K562 (cell line): ENCODE results near the gene KIF26B. TPM values are rescaled to one million over a fixed set of nuclear protein-coding genes. Genes with fewer than 3 reads are reported as not detected.
A peak's percentile ranks its signal among the peaks of the same experiment; 100 is the strongest.
"Not testable (repeated sequence)": the region's sequence is repeated elsewhere in the genome, so short reads cannot be mapped to it uniquely, and the experiment has no call there.

Experiments used
- ATAC-seq: fragments of 200-7000 bp; cut with Tn5 transposase; 3 replicates; pipeline ENCODE4 v1.9.1; 2020; ENCODE audit warnings: moderate library complexity
- BruUV-seq: library from RNA; stranded (reverse); fragments of 400-500 nt; replicated peaks from 2 replicates; lab custom pipeline; 2021; lab: Mats Ljungman, UMichigan
- CTCF ChIA-PET: fragments of 300-600 bp; formaldehyde crosslinking; extraction: SDS; loops from one replicate; lab custom pipeline; 2021; ENCODE audit warnings: low intra/inter-chr PET ratio; lab: Yijun Ruan, JAX
- POLR2A ChIA-PET: fragments of 300-600, 350-650 bp; sonication (Branson Sonifier 250); formaldehyde crosslinking; extraction: SDS; loops from one replicate; lab custom pipeline; 2021; ENCODE audit warnings: antibody characterized with exemption, inconsistent platforms; lab: Yijun Ruan, JAX
- DNase-seq, 4 experiments: peaks; one replicate each; pipeline versions ENCODE4 v3.0.0 to v3.0.0-alpha.2; 2011 to 2018; ENCODE audit warnings: low spot score in 3 of 4, mixed read lengths in 3 of 4; ENCODE audit errors: extremely low read depth in 1 of 4
- FAIRE-seq: peaks from 2 replicates; lab custom pipeline; 2011; peaks lifted over from hg19 to GRCh38; lab: Jason Lieb, UNC
- H2AFZ ChIP-seq: 2 replicates; pipeline ENCODE4 v1.6.0; 2011; ENCODE audit warnings: low read depth, low read length, control low read depth, inconsistent platforms
- H3K27ac ChIP-seq: fragments of 200-600 bp; 3 replicates; pipeline ENCODE4 v1.8.0; 2011; ENCODE audit warnings: low read depth, mild to moderate bottlenecking, control low read depth, inconsistent platforms, low read length, moderate library complexity, mixed read lengths; ENCODE audit errors: extremely low read depth
- H3K27me3 ChIP-seq, 2 experiments: fragments of 300-600 bp in 1 of 2; 2 replicates in 1 of 2; 3 replicates in 1 of 2; pipeline versions ENCODE4 v1.6.0 to v1.8.0; 2011; ENCODE audit warnings: inconsistent platforms in 2 of 2, low read length in 2 of 2, mild to moderate bottlenecking in 1 of 2, mixed read lengths in 1 of 2, moderate library complexity in 1 of 2; ENCODE audit not compliant: control insufficient read depth in 2 of 2, insufficient read depth in 2 of 2
- H3K36me3 ChIP-seq: fragments of 300-600 bp; 3 replicates; pipeline ENCODE4 v1.8.0; 2011; ENCODE audit warnings: mild to moderate bottlenecking, low read length, inconsistent platforms; ENCODE audit not compliant: control insufficient read depth, insufficient read depth
- H3K4me1 ChIP-seq, 2 experiments: fragments of 200-600 bp in 1 of 2; replicated peaks in 1 of 2; 2 replicates in 1 of 2; 3 replicates in 1 of 2; pipeline versions ENCODE4 v1.5.1 to v1.8.0; 2011; ENCODE audit warnings: inconsistent platforms in 2 of 2, low read length in 2 of 2, mild to moderate bottlenecking in 1 of 2, mixed read lengths in 1 of 2, moderate library complexity in 1 of 2; ENCODE audit not compliant: control insufficient read depth in 2 of 2, insufficient read depth in 2 of 2
- H3K4me2 ChIP-seq: 2 replicates; pipeline ENCODE4 v1.6.1; 2011; ENCODE audit warnings: low read length, control low read depth, inconsistent platforms, mixed read lengths; ENCODE audit not compliant: insufficient read depth
- H3K4me3 ChIP-seq: fragments of 200-600 bp; sonication (generic), shearing (Covaris generic); 2 replicates; pipeline ENCODE4 v1.5.1; 2016; ENCODE audit warnings: control low read depth, inconsistent platforms
- H3K79me2 ChIP-seq: fragments of 200-600 bp; 3 replicates; pipeline ENCODE4 v1.8.0; 2011; ENCODE audit warnings: low read length, inconsistent platforms; ENCODE audit not compliant: control insufficient read depth, insufficient read depth
- H3K9ac ChIP-seq, 2 experiments: 2 replicates each; pipeline versions ENCODE4 v1.6.0 to v1.6.1; 2011; ENCODE audit warnings: low read depth in 2 of 2, low read length in 2 of 2, control low read depth in 1 of 2, inconsistent platforms in 1 of 2, mild to moderate bottlenecking in 1 of 2, mixed read lengths in 1 of 2; ENCODE audit not compliant: insufficient read depth in 1 of 2
- H3K9me1 ChIP-seq: one replicate; pipeline ENCODE4 v1.6.0; 2011; ENCODE audit warnings: inconsistent platforms, mild to moderate bottlenecking, low read length, moderate library complexity; ENCODE audit not compliant: control insufficient read depth, insufficient read depth
- H3K9me3 ChIP-seq: replicated peaks from 2 replicates; pipeline ENCODE4 v1.5.1; 2011; ENCODE audit warnings: low read depth, low read length, inconsistent platforms; ENCODE audit not compliant: control insufficient read depth, insufficient read depth
- H4K20me1 ChIP-seq: replicated peaks from 2 replicates; pipeline ENCODE4 v1.6.1; 2011; ENCODE audit warnings: low read length, inconsistent platforms, mixed read lengths; ENCODE audit not compliant: control insufficient read depth, insufficient read depth
- ELF4 ChIP-seq: fragments of 450-650 bp; formaldehyde crosslinking; IDR thresholded peaks from 2 replicates; pipeline ENCODE4 v1.4.0; 2022; ENCODE audit warnings: missing genetic modification characterization
- RNF2 ChIP-seq: sonication (generic); IDR thresholded peaks from 2 replicates; pipeline ENCODE4 v1.6.1; 2016
- SOX6 ChIP-seq: fragments of 450-650 bp; IDR thresholded peaks from 2 replicates; pipeline ENCODE4 v1.6.1; 2014; ENCODE audit warnings: mild to moderate bottlenecking
- ZNF324 ChIP-seq: fragments of 250-450 bp; sonication (Bioruptor Pico); IDR thresholded peaks from 2 replicates; pipeline ENCODE4 v1.4.0; 2020; ENCODE audit warnings: mild to moderate bottlenecking
- WGBS: fragments of 100-300 bp; shearing (Covaris generic); methylation state at CpG from one replicate; pipeline ENCODE4 v1.1.6; 2016; ENCODE audit warnings: low coverage, mixed read lengths; ENCODE audit not compliant: insufficient coverage; ENCODE audit errors: missing lambda C conversion rate; 5-methylcytosine and 5-hydroxymethylcytosine counted together
- in situ Hi-C: fragments of 300-500 bp; cut with MboI; formaldehyde crosslinking; loops from 4 replicates; pipeline ENCODE4 v1.15.0; 2018; ENCODE audit warnings: inconsistent platforms, mixed read lengths
- intact Hi-C: fragments of 100-400 bp; cut with micrococcal nuclease; formaldehyde crosslinking; loops from 2 replicates; pipeline ENCODE4 v1.14.2; 2022
- polyA plus RNA-seq, 8 experiments: library from polyadenylated mRNA; depleted of rRNA in 4 of 8; stranded (reverse) in 5 of 8; unstranded in 3 of 8; fragments of >200 nt; fragmentation: Nextera tagmentation in 2 of 8; fragmentation: Illumina TruSeq in 1 of 8; extraction: Ambion mirVana in 2 of 8; extraction: Trizol in 1 of 8; gene quantifications; 2 replicates each; pipeline versions ENCODE4 v1.2.1 to v1.2.3, GENCODE V29; 2011 to 2014; ENCODE audit warnings: inconsistent platforms in 1 of 8, missing spikeins in 1 of 8
- total RNA-seq, 7 experiments: library from RNA; depleted of rRNA in 6 of 7; stranded (reverse); fragments of >200 nt in 6 of 7; fragmentation: Illumina TruSeq in 2 of 7; extraction: Trizol in 2 of 7; gene quantifications; 2 replicates each; pipeline versions ENCODE4 v1.2.1 to v1.2.3, GENCODE V29; 2011 to 2021; ENCODE audit warnings: low replicate concordance in 1 of 7

Gene KIF26B
- total and polyA plus RNA-seq, 9 of the 15 experiments (the other 6 are each of a cell fraction or from before 2014, with no cell fraction given) = 0.02 to 0.08 (median 0.03) TPM; not detected in 6

GRCh38 chr1:245721488-245721887, 566.7 kb downstream of the KIF26B start:
- ChIA-PET POLR2A (interaction anchor here (0.6 kb wide), 1 partner anchor 10 kb away, joined by 3 read pairs; no protein-coding TSS in a partner anchor), CTCF (no interaction called here)
- Histone ChIP-seq H4K20me1 (no peaks in the 10 kb centered on the region), H3K4me1 (no peaks in the 10 kb centered on the region), H3K4me3 (no peak overlapping the region), H3K9me3 (no peaks in the 10 kb centered on the region), H3K4me2 (no peak overlapping the region), H3K27me3 (peaks cover 0 to 8% of the 10 kb centered on the region in 2 experiments; a peak in 1 of 5 replicates), H3K9me1 (no peaks in the 10 kb centered on the region), H3K79me2 (no peaks in the 10 kb centered on the region), H3K36me3 (no peaks in the 10 kb centered on the region), H3K27ac (no peak overlapping the region), H2AFZ (no peak overlapping the region), H3K9ac (no peak overlapping the region)
- no TSS peak for BruUV-seq
- in situ Hi-C loops = no loop called here
- 5% methylated on average over 4 of the region's 4 CpGs for WGBS
- no peak for ATAC-seq
- intact Hi-C loops = no loop called here
- no peak for DNase-seq
- TF ChIP-seq SOX6 (no peak), ELF4 (no peak), RNF2 (no peak)
- FAIRE-seq = no peak

GRCh38 chr1:245728035-245728434, 573.2 kb downstream of the KIF26B start:
- TF ChIP-seq ZNF324 (CRISPR knock-in tag) = peak; percentile 92
- H3K36me3 ChIP-seq, H3K9ac ChIP-seq, H4K20me1 ChIP-seq, FAIRE-seq, POLR2A ChIA-PET, intact Hi-C loops, H3K4me3 ChIP-seq, H3K27me3 ChIP-seq, H3K79me2 ChIP-seq, H2AFZ ChIP-seq, DNase-seq, CTCF ChIA-PET, H3K4me1 ChIP-seq, in situ Hi-C loops, BruUV-seq, H3K9me3 ChIP-seq, ATAC-seq, H3K27ac ChIP-seq, H3K4me2 ChIP-seq, H3K9me1 ChIP-seq: not testable (repeated sequence)
- 13% methylated on average over 2 of the region's 3 CpGs for WGBS
